ENCODE results near the gene OPCML. TPM values are rescaled to one million over a fixed set of nuclear protein-coding genes. Genes with fewer than 3 reads are reported as not detected.

OPCML gene
- polyA plus RNA-seq, 1 donor (not counting 4 experiments of a cell fraction or from before 2014, with no cell fraction given), result 0.04 TPM

GRCh38 chr11:133181667-133182066, 350.6 kb downstream of the OPCML start:
- dilution Hi-C loops (cut with MboI; ENCODE audit: extremely low pct_ligation_motif_present, low sequenced_read_pairs), result no loop called here
- FAIRE-seq, result no peak
- Histone ChIP-seq H2AFZ (ENCODE audit: control insufficient read depth, low read length) (no peak overlapping the region), H3K27me3 (ENCODE audit: control insufficient read depth, extremely low read depth, insufficient read depth, low read length) (no peaks in the 10 kb centered on the region), H3K27ac (ENCODE audit: control insufficient read depth, insufficient read depth, low read length) (no peak overlapping the region), H3K79me2 (ENCODE audit: control insufficient read depth, insufficient read depth, low read length) (no peaks in the 10 kb centered on the region), H3K9me1 (ENCODE audit: control insufficient read depth, extremely low read depth, insufficient read depth, low read length) (no peaks in the 10 kb centered on the region), H3K4me2 (ENCODE audit: control insufficient read depth, extremely low read depth, insufficient read depth, low read depth, low read length) (no peak overlapping the region), H3K9me3 (ENCODE audit: control insufficient read depth, low read depth, low read length) (no peaks in the 10 kb centered on the region), H3K4me1 (ENCODE audit: control insufficient read depth, extremely low read depth, insufficient read depth, low read length) (no peaks in the 10 kb centered on the region), H3K9ac (ENCODE audit: control insufficient read depth, extremely low read depth, insufficient read depth, low read length) (no peak overlapping the region), H3K36me3 (ENCODE audit: control insufficient read depth in 2 of 2, extremely low read depth in 1 of 2, insufficient read depth in 2 of 2, low read length in 2 of 2) (no peaks in the 10 kb centered on the region), H4K20me1 (ENCODE audit: control insufficient read depth, extremely low read depth, insufficient read depth, low read length) (no peaks in the 10 kb centered on the region), H3K4me3 (ENCODE audit: control insufficient read depth in 2 of 3, extremely low read depth in 1 of 3, insufficient read depth in 2 of 3, low read depth in 1 of 3, low read length in 3 of 3) (no peak overlapping the region)
- DNase-seq (ENCODE audit: low read depth, low spot score), result no peak
- TF ChIP-seq, protein P1, sequence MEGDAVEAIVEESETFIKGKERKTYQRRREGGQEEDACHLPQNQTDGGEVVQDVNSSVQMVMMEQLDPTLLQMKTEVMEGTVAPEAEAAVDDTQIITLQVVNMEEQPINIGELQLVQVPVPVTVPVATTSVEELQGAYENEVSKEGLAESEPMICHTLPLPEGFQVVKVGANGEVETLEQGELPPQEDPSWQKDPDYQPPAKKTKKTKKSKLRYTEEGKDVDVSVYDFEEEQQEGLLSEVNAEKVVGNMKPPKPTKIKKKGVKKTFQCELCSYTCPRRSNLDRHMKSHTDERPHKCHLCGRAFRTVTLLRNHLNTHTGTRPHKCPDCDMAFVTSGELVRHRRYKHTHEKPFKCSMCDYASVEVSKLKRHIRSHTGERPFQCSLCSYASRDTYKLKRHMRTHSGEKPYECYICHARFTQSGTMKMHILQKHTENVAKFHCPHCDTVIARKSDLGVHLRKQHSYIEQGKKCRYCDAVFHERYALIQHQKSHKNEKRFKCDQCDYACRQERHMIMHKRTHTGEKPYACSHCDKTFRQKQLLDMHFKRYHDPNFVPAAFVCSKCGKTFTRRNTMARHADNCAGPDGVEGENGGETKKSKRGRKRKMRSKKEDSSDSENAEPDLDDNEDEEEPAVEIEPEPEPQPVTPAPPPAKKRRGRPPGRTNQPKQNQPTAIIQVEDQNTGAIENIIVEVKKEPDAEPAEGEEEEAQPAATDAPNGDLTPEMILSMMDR (optimal IDR thresholded peaks at IDR 0.05 in 1 of 3, IDR thresholded peaks at IDR 0.05 in 1 of 3, conservative IDR thresholded peaks at IDR 0.05 in 1 of 3; ENCODE audit: extremely low read depth in 1 of 3, insufficient read depth in 2 of 3, low read length in 3 of 3), result no peak
- no peak for TF ChIP-seq EZH2 (IDR thresholded peaks at IDR 0.05; ENCODE audit: low read length)

- FAIRE-seq, result no peak
Observed at GRCh38 chr11:133181066-133181465, 351.2 kb downstream of the OPCML start.

More at GRCh38 chr11:133181066-133181465, 351.2 kb downstream of the OPCML start:
- no peaks in the 10 kb centered on the region for H3K36me3 ChIP-seq (ENCODE audit: control insufficient read depth in 2 of 2, extremely low read depth in 1 of 2, insufficient read depth in 2 of 2, low read length in 2 of 2)
- no peaks in the 10 kb centered on the region for H3K9me1 ChIP-seq (ENCODE audit: control insufficient read depth, extremely low read depth, insufficient read depth, low read length)
- H3K9me3 ChIP-seq (ENCODE audit: control insufficient read depth, low read depth, low read length), result no peaks in the 10 kb centered on the region
- H2AFZ ChIP-seq (ENCODE audit: control insufficient read depth, low read length), result no peak overlapping the region
- no peaks in the 10 kb centered on the region for H3K27me3 ChIP-seq (ENCODE audit: control insufficient read depth, extremely low read depth, insufficient read depth, low read length)
- H3K4me3 ChIP-seq (ENCODE audit: control insufficient read depth in 2 of 3, extremely low read depth in 1 of 3, insufficient read depth in 2 of 3, low read depth in 1 of 3, low read length in 3 of 3), result no peak overlapping the region
- H3K79me2 ChIP-seq (ENCODE audit: control insufficient read depth, insufficient read depth, low read length), result no peaks in the 10 kb centered on the region
- H3K27ac ChIP-seq (ENCODE audit: control insufficient read depth, insufficient read depth, low read length), result no peak overlapping the region
- dilution Hi-C loops (cut with MboI; ENCODE audit: extremely low pct_ligation_motif_present, low sequenced_read_pairs), result no loop called here
- TF ChIP-seq, protein P1 (optimal IDR thresholded peaks at IDR 0.05 in 1 of 3, IDR thresholded peaks at IDR 0.05 in 1 of 3, conservative IDR thresholded peaks at IDR 0.05 in 1 of 3; ENCODE audit: extremely low read depth in 1 of 3, insufficient read depth in 2 of 3, low read length in 3 of 3), result no peak
- TF ChIP-seq EZH2 (IDR thresholded peaks at IDR 0.05; ENCODE audit: low read length), result no peak
- no peaks in the 10 kb centered on the region for H3K4me1 ChIP-seq (ENCODE audit: control insufficient read depth, extremely low read depth, insufficient read depth, low read length)
- H4K20me1 ChIP-seq (ENCODE audit: control insufficient read depth, extremely low read depth, insufficient read depth, low read length), result no peaks in the 10 kb centered on the region
- DNase-seq (ENCODE audit: low read depth, low spot score), result no peak
- H3K9ac ChIP-seq (ENCODE audit: control insufficient read depth, extremely low read depth, insufficient read depth, low read length), result no peak overlapping the region
- H3K4me2 ChIP-seq (ENCODE audit: control insufficient read depth, extremely low read depth, insufficient read depth, low read depth, low read length), result no peak overlapping the region

Measured in keratinocyte (primary cell).